ENCODE measurements around the gene PSME2. TPM values are rescaled to one million over a fixed set of nuclear protein-coding genes. Genes with fewer than 3 reads are reported as not detected.
A peak's percentile ranks its signal among the peaks of the same experiment; 100 is the strongest.

Gene PSME2
- total and polyA plus RNA-seq, 2 of the 13 experiments (the other 11 are each of a cell fraction or from before 2014, with no cell fraction given), result 332 to 716 TPM

- TF ChIP-seq UBTF (CRISPR knock-in tag; IDR thresholded peaks at IDR 0.05) (0 out of 2 replicates have a peak, but pooled peaks have one; percentile 28), ZNF138 (CRISPR knock-in tag; IDR thresholded peaks at IDR 0.05; ENCODE audit: low read depth) (no peak)
- TF ChIP-seq, protein P1, sequence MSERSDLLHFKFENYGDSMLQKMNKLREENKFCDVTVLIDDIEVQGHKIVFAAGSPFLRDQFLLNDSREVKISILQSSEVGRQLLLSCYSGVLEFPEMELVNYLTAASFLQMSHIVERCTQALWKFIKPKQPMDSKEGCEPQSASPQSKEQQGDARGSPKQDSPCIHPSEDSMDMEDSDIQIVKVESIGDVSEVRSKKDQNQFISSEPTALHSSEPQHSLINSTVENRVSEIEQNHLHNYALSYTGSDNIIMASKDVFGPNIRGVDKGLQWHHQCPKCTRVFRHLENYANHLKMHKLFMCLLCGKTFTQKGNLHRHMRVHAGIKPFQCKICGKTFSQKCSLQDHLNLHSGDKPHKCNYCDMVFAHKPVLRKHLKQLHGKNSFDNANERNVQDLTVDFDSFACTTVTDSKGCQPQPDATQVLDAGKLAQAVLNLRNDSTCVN (CRISPR knock-in tag; IDR thresholded peaks at IDR 0.05; ENCODE audit: borderline replicate concordance), result 0 out of 2 replicates have a peak, but pooled peaks have one; percentile 16
Measured at GRCh38 chr14:24132061-24132685, 14.2 kb downstream of the PSME2 start (continued).

GRCh38 chr14:24131549-24131966 is 14.9 kb downstream of the PSME2 start:
- intact Hi-C loops (cut with micrococcal nuclease; ENCODE audit: unreplicated experiment) (no loop called here), in situ Hi-C loops (cut with HindIII; ENCODE audit: extremely low pct_ligation_motif_present, low pct_unique_long_range_greater_than_20kb) (loop anchor here (25.0 kb wide), 1 partner anchor 819 kb away; the partner anchor contains the start of genes BCL2L2, PABPN1 and PPP1R3E)
- Histone ChIP-seq H3K9ac (ENCODE audit: insufficient read depth, low read depth, low read length) (no peak overlapping the region; the same call in 1 of the 2 replicates), H3K4me1 (ENCODE audit: insufficient read depth, low read length) (peaks cover 53% of the 10 kb centered on the region), H3K79me2 (ENCODE audit: insufficient read depth, low read length) (peaks cover 5% of the 10 kb centered on the region), H3K36me3 (replicated peaks in 1 of 2; ENCODE audit: control insufficient read depth in 1 of 2, insufficient read depth in 2 of 2, low read length in 2 of 2) (no peaks in the 10 kb centered on the region), H3K4me2 (ENCODE audit: low read depth, low read length) (peak overlapping the region; percentile 16), H4K20me1 (ENCODE audit: insufficient read depth, low read length) (peaks cover under 1% of the 10 kb centered on the region; the same call in 1 of the 2 replicates), H3K4me3 (replicated peaks in 1 of 3; ENCODE audit: insufficient read depth in 1 of 3, low read depth in 2 of 3, low read length in 3 of 3) (no peak overlapping the region), H2AFZ (ENCODE audit: low read length) (no peak overlapping the region), H3K27me3 (ENCODE audit: control insufficient read depth in 1 of 2, insufficient read depth in 2 of 2, low read length in 2 of 2) (no peaks in the 10 kb centered on the region; a peak in 1 of 5 replicates), H3K27ac (ENCODE audit: extremely low read length, insufficient read depth, low read length) (peak overlapping the region; percentile 48), H3K9me3 (ENCODE audit: low read length) (no peaks in the 10 kb centered on the region)
- no TSS peak for BruUV-seq (replicated peaks)
- no peak for FAIRE-seq
- peak; percentile 0; the same call in 2 of the 3 replicates for ATAC-seq
- no peak for DNase-seq (ENCODE audit: low spot score)
- 77% methylated on average over 15 of the region's 15 CpGs for WGBS (ENCODE audit: low lambda C conversion rate)
- ChIA-PET POLR2A (interaction anchor here (0.6 to 22.7 kb wide), 8 partner anchors 9 to 79 kb away, joined by 3 to 977 read pairs (median 11); partner anchors contain the start of genes DCAF11, EMC9, IRF9 and NRL), CTCF (ENCODE audit: low intra/inter-chr PET ratio, low total read pairs) (no interaction called here)
- no peak for TF ChIP-seq BCL6 (CRISPR knock-in tag; IDR thresholded peaks at IDR 0.05)
- no peak for TF ChIP-seq HNRNPL (IDR thresholded peaks at IDR 0.05; ENCODE audit: low read depth, low read length)
- peak; percentile 53; the same call in 1 of the 2 replicates for TF ChIP-seq ZBTB38 (CRISPR knock-in tag; IDR thresholded peaks at IDR 0.05)
- TF ChIP-seq, protein P2, sequence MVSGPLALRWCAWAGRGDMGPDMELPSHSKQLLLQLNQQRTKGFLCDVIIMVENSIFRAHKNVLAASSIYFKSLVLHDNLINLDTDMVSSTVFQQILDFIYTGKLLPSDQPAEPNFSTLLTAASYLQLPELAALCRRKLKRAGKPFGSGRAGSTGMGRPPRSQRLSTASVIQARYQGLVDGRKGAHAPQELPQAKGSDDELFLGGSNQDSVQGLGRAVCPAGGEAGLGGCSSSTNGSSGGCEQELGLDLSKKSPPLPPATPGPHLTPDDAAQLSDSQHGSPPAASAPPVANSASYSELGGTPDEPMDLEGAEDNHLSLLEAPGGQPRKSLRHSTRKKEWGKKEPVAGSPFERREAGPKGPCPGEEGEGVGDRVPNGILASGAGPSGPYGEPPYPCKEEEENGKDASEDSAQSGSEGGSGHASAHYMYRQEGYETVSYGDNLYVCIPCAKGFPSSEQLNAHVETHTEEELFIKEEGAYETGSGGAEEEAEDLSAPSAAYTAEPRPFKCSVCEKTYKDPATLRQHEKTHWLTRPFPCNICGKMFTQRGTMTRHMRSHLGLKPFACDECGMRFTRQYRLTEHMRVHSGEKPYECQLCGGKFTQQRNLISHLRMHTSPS (CRISPR knock-in tag; IDR thresholded peaks at IDR 0.05; ENCODE audit: low read depth), result peak; percentile 10; the same call in 1 of the 2 replicates
- no peak for TF ChIP-seq PTBP1 (IDR thresholded peaks at IDR 0.05; ENCODE audit: low read depth, low read length, poor library complexity, severe bottlenecking)
- TF ChIP-seq ZNF296 (CRISPR knock-in tag; conservative IDR thresholded peaks at IDR 0.05), result no peak
- TF ChIP-seq RBM22 (optimal IDR thresholded peaks at IDR 0.05; ENCODE audit: low read length), result no peak
- TF ChIP-seq DR1 (CRISPR knock-in tag; IDR thresholded peaks at IDR 0.05), result no peak
- 0 out of 2 replicates have a peak, but pooled peaks have one; percentile 11 for TF ChIP-seq EHMT2 (IDR thresholded peaks at IDR 0.05; ENCODE audit: borderline replicate concordance, low read depth, low read length)
- no peak for TF ChIP-seq NR3C1 (CRISPR knock-in tag; IDR thresholded peaks at IDR 0.05)
- TF ChIP-seq, protein P3, sequence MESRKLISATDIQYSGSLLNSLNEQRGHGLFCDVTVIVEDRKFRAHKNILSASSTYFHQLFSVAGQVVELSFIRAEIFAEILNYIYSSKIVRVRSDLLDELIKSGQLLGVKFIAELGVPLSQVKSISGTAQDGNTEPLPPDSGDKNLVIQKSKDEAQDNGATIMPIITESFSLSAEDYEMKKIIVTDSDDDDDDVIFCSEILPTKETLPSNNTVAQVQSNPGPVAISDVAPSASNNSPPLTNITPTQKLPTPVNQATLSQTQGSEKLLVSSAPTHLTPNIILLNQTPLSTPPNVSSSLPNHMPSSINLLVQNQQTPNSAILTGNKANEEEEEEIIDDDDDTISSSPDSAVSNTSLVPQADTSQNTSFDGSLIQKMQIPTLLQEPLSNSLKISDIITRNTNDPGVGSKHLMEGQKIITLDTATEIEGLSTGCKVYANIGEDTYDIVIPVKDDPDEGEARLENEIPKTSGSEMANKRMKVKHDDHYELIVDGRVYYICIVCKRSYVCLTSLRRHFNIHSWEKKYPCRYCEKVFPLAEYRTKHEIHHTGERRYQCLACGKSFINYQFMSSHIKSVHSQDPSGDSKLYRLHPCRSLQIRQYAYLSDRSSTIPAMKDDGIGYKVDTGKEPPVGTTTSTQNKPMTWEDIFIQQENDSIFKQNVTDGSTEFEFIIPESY (CRISPR knock-in tag; IDR thresholded peaks at IDR 0.05), result peak; percentile 79
